Testis (tissue), 2 donors: ENCODE results near the gene SNPH.

Experiments used
- CTCF ChIP-seq, 3 experiments: fragments of 450-650 bp in 2 of 3; fragments of 200-600 bp in 1 of 3; sonication (generic) in 1 of 3; IDR thresholded peaks; one replicate each; pipeline ENCODE4 v1.5.1; 2016 to 2019; ENCODE audit warnings: antibody characterized with exemption in 3 of 3, mild to moderate bottlenecking in 2 of 3, moderate library complexity in 1 of 3
- POLR2A ChIP-seq: fragments of 450-650 bp; IDR thresholded peaks from one replicate; pipeline ENCODE4 v1.6.1; 2017; ENCODE audit warnings: antibody characterized with exemption, mild to moderate bottlenecking, moderate library complexity

DNA sequence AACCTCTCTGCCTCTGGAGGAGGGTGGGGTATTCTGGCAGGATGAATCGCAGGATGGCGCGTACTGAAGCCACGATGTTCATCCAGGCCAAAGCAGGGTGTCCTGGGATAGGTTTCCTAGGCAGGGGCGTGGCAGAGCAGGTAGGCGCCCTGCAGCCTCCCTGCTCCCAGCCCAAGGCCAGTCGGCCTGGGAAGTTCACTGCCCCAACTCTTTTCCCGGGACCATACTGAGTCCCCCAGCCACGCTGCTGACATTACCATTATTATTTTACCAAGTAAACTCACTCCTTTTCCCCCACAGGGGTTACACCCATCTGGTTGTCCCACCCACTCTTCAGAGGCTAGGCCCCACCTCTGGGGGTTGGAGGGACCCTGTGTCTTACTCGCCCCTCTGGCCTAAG is 41.1 kb downstream of the SNPH start:
- TF ChIP-seq CTCF (IDR thresholded peaks at IDR 0.05): no peak
- TF ChIP-seq POLR2A: no peak
